SK-N-SH (cell line): ENCODE data around the gene MFAP3L.

ENCODE experiments used
- CTCF ChIP-seq: fragments of 200-600 bp; sonication (generic); IDR thresholded peaks from 2 replicates; pipeline ENCODE4 v1.6.1; 2017; ENCODE audit warnings: antibody characterized with exemption, mild to moderate bottlenecking, moderate library complexity
- GABPA ChIP-seq: IDR thresholded peaks from 2 replicates; pipeline ENCODE4 v1.4.0; 2012; ENCODE audit warnings: low read depth, mild to moderate bottlenecking
- IRF3 ChIP-seq: fragments of 150-350 bp; IDR thresholded peaks from 2 replicates; pipeline ENCODE4 v1.6.1; 2016; ENCODE audit warnings: mild to moderate bottlenecking, low read depth, low read length
- MAX ChIP-seq: IDR thresholded peaks from 2 replicates; pipeline ENCODE4 v1.4.0; 2012; ENCODE audit warnings: low read depth
- PBX3 ChIP-seq: IDR thresholded peaks from 2 replicates; pipeline ENCODE4; 2012
- REST ChIP-seq: IDR thresholded peaks from 2 replicates; pipeline ENCODE4 v1.6.1; 2012; ENCODE audit warnings: mild to moderate bottlenecking, low read depth, low read length, moderate library complexity
- RFX5 ChIP-seq: IDR thresholded peaks from 2 replicates; pipeline ENCODE4 v1.6.1; 2012; ENCODE audit warnings: mild to moderate bottlenecking, improper control_type of control experiment, low read length
- RXRA ChIP-seq: IDR thresholded peaks from 2 replicates; pipeline ENCODE4 v1.4.0; 2012; ENCODE audit warnings: low read depth, mild to moderate bottlenecking, borderline replicate concordance

- TF ChIP-seq CTCF (peak; percentile 89), RFX5 (no peak), IRF3 (no peak), MAX (no peak), PBX3 (no peak), GABPA (no peak), REST (no peak), RXRA (no peak)
Observed at GRCh38 chr4:170047771-170048354, 21.7 kb upstream of the MFAP3L start.
